Psoas muscle (tissue), 8 donors: ENCODE data around the gene HELLS. TPM values are rescaled to one million over a fixed set of nuclear protein-coding genes. Genes with fewer than 3 reads are reported as not detected.

Experiments
- ATAC-seq, 4 donors: fragments of 200-7000 bp; cut with Tn5 transposase; one replicate each; pipeline ENCODE4 v1.9.1; 2020; ENCODE audit warnings: moderate library complexity in 3 of 4, mild to moderate bottlenecking in 2 of 4
- DNase-seq, 2 donors: peaks; one replicate each; pipeline ENCODE4 v3.0.0-alpha.2; 2020
- H3K27ac ChIP-seq: fragments of 200-600 bp; one replicate; pipeline ENCODE4 v1.8.0; 2022
- H3K27me3 ChIP-seq, 3 donors: fragments of 200-600 bp in 1 of 3; one replicate each; pipeline versions ENCODE4 v1.6.1 to v1.8.0; 2013 to 2022; ENCODE audit warnings: low read length in 2 of 3, mild to moderate bottlenecking in 2 of 3, moderate library complexity in 1 of 3; ENCODE audit not compliant: insufficient read depth in 3 of 3
- H3K36me3 ChIP-seq, 2 donors: fragments of 200-600 bp in 1 of 2; one replicate each; pipeline versions ENCODE4 v1.6.1 to v1.8.0; 2013 to 2022; ENCODE audit warnings: low read depth in 1 of 2, mild to moderate bottlenecking in 1 of 2, moderate library complexity in 1 of 2; ENCODE audit not compliant: insufficient read depth in 1 of 2
- H3K4me1 ChIP-seq: fragments of 200-600 bp; one replicate; pipeline ENCODE4 v1.8.0; 2022
- H3K4me3 ChIP-seq: fragments of 200-600 bp; one replicate; pipeline ENCODE4 v1.8.0; 2022; ENCODE audit warnings: mild to moderate bottlenecking
- H3K9me3 ChIP-seq: fragments of 200-600 bp; one replicate; pipeline ENCODE4 v1.8.0; 2022
- CTCF ChIP-seq: fragments of 200-600 bp; IDR thresholded peaks from one replicate; pipeline ENCODE4 v1.8.0; 2022; ENCODE audit warnings: antibody characterized with exemption
- WGBS, 3 donors: extraction: QIAGEN DNeasy Blood & Tissue Kit; methylation state at CpG; one replicate each; pipeline versions ENCODE4 v1.1.6 to v1.1.7; 2013; 5-methylcytosine and 5-hydroxymethylcytosine counted together
- intact Hi-C, 2 donors: fragments of 100-400 bp; cut with DNase I; formaldehyde crosslinking; loops; one replicate each; pipeline versions ENCODE4 v1.11.0 to v1.14.2; 2022
- polyA plus RNA-seq, 3 donors: library from polyadenylated mRNA; stranded (reverse); fragments of 200-250 nt; gene quantifications; one replicate each; pipeline ENCODE4 v1.2.3, GENCODE V29; 2013
- total RNA-seq, 4 donors: library from RNA; stranded (reverse); fragmentation: NEBNext Ultra II Directional in 2 of 4; extraction: Animal tissue kit (Norgen Biotek cat#: 25700) in 2 of 4; gene quantifications; one replicate each; pipeline versions ENCODE4 v1.2.1 to v1.2.4, GENCODE V29; 2021 to 2023
- donor health status: healthy with polysubstance abuse.
- donor health status: DM: no; HTN: no; CAD: no; lungs with moderate emphysema.
- donor health status: Bipolar disorder and iron deficiency.
- donor health status: healthy.
- donor health status: DM: yes; HTN: yes; CAD: no.
- donor health status: DM: no; HTN: no; CAD: no.
- donor health status: DM: no; HTN: no; CAD: no.
- donor health status: DM: yes; HTN: yes; CAD: no.

HELLS gene
- total and polyA plus RNA-seq, 7 donors = 0.06 to 0.69 (median 0.37) TPM

DNA sequence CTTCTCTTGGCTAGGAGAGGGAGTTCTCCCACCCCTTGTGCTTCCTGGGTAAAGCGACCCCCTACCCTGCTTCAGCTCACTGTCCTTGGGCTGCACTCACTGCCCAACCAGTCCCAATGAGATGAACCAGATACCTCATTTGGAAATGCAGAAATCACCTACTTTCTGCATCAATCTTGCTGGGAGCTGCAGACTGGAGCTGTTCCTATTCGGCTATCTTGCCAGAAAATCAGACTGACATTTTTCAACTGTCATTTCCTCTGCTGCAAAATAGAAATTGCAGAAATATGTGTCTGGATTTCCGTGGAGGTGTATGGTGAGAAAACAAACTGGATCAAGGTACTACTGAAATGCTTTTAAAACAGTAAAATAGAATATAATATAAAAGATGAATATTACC lies 95.0 kb downstream of the HELLS start:
- WGBS, 3 donors = 64 to 70% (median 66%) methylated on average over 3 of the region's 3 CpGs
- no peaks in the 10 kb centered on the region for H3K4me1 ChIP-seq
- DNase-seq = no peak
- H3K27me3 ChIP-seq = no peaks in the 10 kb centered on the region
- intact Hi-C loops = no loop called here
- H3K9me3 ChIP-seq = peaks cover 3% of the 10 kb centered on the region
- no peak for ATAC-seq
- no peak for TF ChIP-seq CTCF
- no peaks in the 10 kb centered on the region for H3K36me3 ChIP-seq
- H3K4me3 ChIP-seq = no peak overlapping the region
- no peak overlapping the region for H3K27ac ChIP-seq

DNA sequence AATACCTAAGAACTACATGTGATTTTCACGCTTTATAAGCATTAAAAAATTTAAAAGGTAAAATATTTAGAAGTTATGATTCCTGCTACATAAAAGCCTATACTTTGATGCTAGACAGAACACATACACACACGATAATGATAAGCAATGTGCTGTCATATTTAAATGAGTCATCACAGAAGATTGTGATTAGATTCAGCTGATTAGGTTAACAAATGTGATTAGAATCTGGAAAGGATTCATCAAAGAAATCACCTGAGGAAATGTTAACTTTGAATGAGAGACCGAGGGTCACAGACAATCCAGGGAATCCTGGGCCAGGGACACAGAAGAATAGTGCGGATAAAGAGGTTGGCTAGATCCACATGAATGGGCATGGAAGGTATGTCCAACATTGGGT lies 95.9 kb downstream of the HELLS start:
- DNase-seq (no peak), ATAC-seq (no peak)
- Histone ChIP-seq H3K9me3 (peaks cover 3% of the 10 kb centered on the region), H3K4me1 (no peaks in the 10 kb centered on the region), H3K27ac (no peak overlapping the region), H3K27me3 (no peaks in the 10 kb centered on the region), H3K36me3 (no peaks in the 10 kb centered on the region), H3K4me3 (no peak overlapping the region)
- intact Hi-C loops = no loop called here
- 88 to 89% (median 89%) methylated on average over 4 of the region's 4 CpGs for WGBS, 3 donors
- TF ChIP-seq CTCF = no peak

DNA sequence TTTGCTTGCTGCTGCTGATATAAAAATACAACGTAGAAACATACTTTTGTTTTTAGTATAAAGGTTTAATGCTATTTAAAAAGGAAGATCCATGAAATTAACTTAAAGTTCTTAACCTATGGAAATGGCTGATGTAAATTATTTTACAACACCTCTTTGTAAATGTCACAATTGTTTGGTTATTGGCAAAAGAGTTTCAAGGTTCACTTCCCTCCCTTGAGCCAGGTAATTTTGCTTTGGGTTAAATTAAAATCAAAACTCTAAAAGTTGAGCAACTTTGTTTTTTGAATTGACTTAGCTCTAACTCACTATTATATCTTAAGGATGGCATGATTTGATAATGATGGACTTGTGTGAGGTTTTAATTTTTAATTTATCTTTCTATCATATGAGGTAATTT lies 98.8 kb downstream of the HELLS start:
- no peak for ATAC-seq
- TF ChIP-seq CTCF = no peak
- Histone ChIP-seq H3K27ac (no peak overlapping the region), H3K36me3 (no peaks in the 10 kb centered on the region), H3K27me3 (no peaks in the 10 kb centered on the region), H3K4me1 (no peaks in the 10 kb centered on the region), H3K9me3 (no peaks in the 10 kb centered on the region), H3K4me3 (no peak overlapping the region)
- 77 to 91% (median 85%) methylated on average over 1 of the region's 1 CpG for WGBS, 3 donors
- intact Hi-C loops = no loop called here
- DNase-seq = no peak

DNA sequence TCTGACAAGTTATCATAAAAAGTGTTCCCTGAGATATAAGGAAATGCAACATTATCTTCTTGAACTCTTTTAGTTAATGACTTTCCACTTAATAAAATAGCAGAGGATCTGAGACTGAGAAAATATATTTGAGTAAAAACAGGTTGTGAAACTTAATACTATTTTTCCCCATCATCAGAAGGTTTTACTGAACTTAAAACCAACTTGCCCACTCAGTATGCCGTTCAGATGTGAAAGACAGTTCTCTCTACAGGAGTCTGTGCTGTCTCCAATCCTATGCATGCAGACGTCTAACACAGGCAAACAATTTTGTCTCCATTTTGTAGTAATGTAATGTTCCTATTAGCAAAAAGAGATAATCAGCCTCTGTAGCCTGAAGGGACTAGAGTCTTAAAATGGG lies 99.7 kb downstream of the HELLS start:
- Histone ChIP-seq H3K4me1 (no peaks in the 10 kb centered on the region), H3K36me3 (no peaks in the 10 kb centered on the region), H3K9me3 (no peaks in the 10 kb centered on the region), H3K27ac (no peak overlapping the region), H3K27me3 (no peaks in the 10 kb centered on the region), H3K4me3 (no peak overlapping the region)
- ATAC-seq (no peak), DNase-seq (no peak)
- 18 to 46% (median 40%) methylated on average over 2 of the region's 2 CpGs for WGBS, 3 donors
- intact Hi-C loops = no loop called here
- TF ChIP-seq CTCF = no peak

Other genes starting within 250 kb of the HELLS start
- gene NOC3L, start 182.8 kb upstream of the HELLS start, total RNA-seq = 10 to 100 TPM; 13.6 to 18.7 (median 17.1) TPM
- gene NOC3L, start 182.8 kb upstream of the HELLS start, polyA plus RNA-seq = 10 to 100 TPM in 2 of 3 donors, 1 to 10 TPM in 1; 6.3 to 19.5 (median 17.2) TPM
- gene TBC1D12, start 143.2 kb upstream of the HELLS start, total RNA-seq = 1 to 10 TPM; 5.0 to 5.4 (median 5.2) TPM
- 1 to 10 TPM; 1.5 to 4.6 (median 4.4) TPM for gene TBC1D12, start 143.2 kb upstream of the HELLS start, polyA plus RNA-seq
- not detected for gene CYP2C18, start 137.9 kb downstream of the HELLS start, total RNA-seq
- under 1 TPM in 2 of 3 donors, not detected in 1; 0.03 to 0.17 TPM for gene CYP2C18, start 137.9 kb downstream of the HELLS start, polyA plus RNA-seq
- under 1 TPM in 1 of 4 donors, not detected in 3; 0.15 TPM for gene CYP2C19, start 216.9 kb downstream of the HELLS start, total RNA-seq
- under 1 TPM in 1 of 3 donors, not detected in 2; 0.04 TPM for gene CYP2C19, start 216.9 kb downstream of the HELLS start, polyA plus RNA-seq